GM12878 (cell line): ENCODE measurements around the gene ARPC1B.

ENCODE experiments used
- CTCF ChIP-seq, 3 experiments: IDR thresholded peaks in 2 of 3; conservative IDR thresholded peaks in 1 of 3; 2 replicates each; pipeline ENCODE4 v1.5.1; 2011; ENCODE audit warnings: low read depth in 3 of 3, low read length in 3 of 3, mild to moderate bottlenecking in 3 of 3, control low read depth in 2 of 3, moderate library complexity in 2 of 3, inconsistent platforms in 1 of 3, mixed read lengths in 1 of 3; ENCODE audit not compliant: control insufficient read depth in 2 of 3, insufficient read depth in 1 of 3; ENCODE audit errors: extremely low read depth in 1 of 3
- E4F1 ChIP-seq: fragments of 450-650 bp; IDR thresholded peaks from 2 replicates; pipeline ENCODE4 v1.6.1; 2018; ENCODE audit warnings: borderline replicate concordance, mild to moderate bottlenecking; ENCODE audit not compliant: partially characterized antibody
- EP300 ChIP-seq, 2 experiments: fragments of 150-350 bp in 1 of 2; IDR thresholded peaks; 2 replicates each; pipeline ENCODE4 v1.6.1; 2011 to 2012; ENCODE audit warnings: low read depth in 2 of 2, low read length in 2 of 2, borderline replicate concordance in 1 of 2, improper control_type of control experiment in 1 of 2, inconsistent platforms in 1 of 2; ENCODE audit not compliant: control insufficient read depth in 1 of 2
- EZH2 ChIP-seq: IDR thresholded peaks from 2 replicates; pipeline ENCODE4 v1.6.1; 2012; ENCODE audit warnings: low read depth, mild to moderate bottlenecking, control low read depth, inconsistent platforms, low read length, borderline replicate concordance; ENCODE audit not compliant: control insufficient read depth
- HDAC6 ChIP-seq: fragments of 200-600 bp; sonication (generic); IDR thresholded peaks from one replicate; pipeline ENCODE4 v1.8.0; 2017; ENCODE audit warnings: antibody characterized with exemption; ENCODE audit not compliant: unreplicated experiment
- KDM1A ChIP-seq: fragments of 200-600 bp; sonication (generic); IDR thresholded peaks from 2 replicates; pipeline ENCODE4 v1.6.1; 2016; ENCODE audit warnings: borderline replicate concordance
- MAX ChIP-seq: IDR thresholded peaks from 2 replicates; pipeline ENCODE4 v1.6.1; 2012; ENCODE audit warnings: low read depth, low read length, improper control_type of control experiment
- NFXL1 ChIP-seq: fragments of 450-650 bp; IDR thresholded peaks from 2 replicates; pipeline ENCODE4 v1.6.1; 2017; ENCODE audit warnings: antibody characterized with exemption, mild to moderate bottlenecking, borderline replicate concordance
- POLR2A ChIP-seq: IDR thresholded peaks from 2 replicates; pipeline ENCODE4 v1.6.1; 2011; ENCODE audit warnings: low read depth, mild to moderate bottlenecking, low read length
- RAD21 ChIP-seq: IDR thresholded peaks from 2 replicates; pipeline ENCODE4 v1.6.1; 2011; ENCODE audit warnings: mild to moderate bottlenecking, low read depth, low read length, moderate library complexity; ENCODE audit not compliant: insufficient read depth
- RFX5 ChIP-seq: IDR thresholded peaks from 2 replicates; pipeline ENCODE4 v1.6.1; 2011; ENCODE audit warnings: low read depth, low read length, improper control_type of control experiment
- STAT3 ChIP-seq: IDR thresholded peaks from 2 replicates; pipeline ENCODE4 v1.6.1; 2011; ENCODE audit warnings: low read depth, low read length, improper control_type of control experiment
- ZNF384 ChIP-seq: IDR thresholded peaks from 2 replicates; pipeline ENCODE4 v1.6.1; 2012; ENCODE audit warnings: low read depth, mild to moderate bottlenecking, low read length, improper control_type of control experiment, borderline replicate concordance
- ZNF592 ChIP-seq: fragments of 450-650 bp; IDR thresholded peaks from 2 replicates; pipeline ENCODE4 v1.6.1; 2017; ENCODE audit warnings: mild to moderate bottlenecking, moderate library complexity

- TF ChIP-seq ZNF384, result no peak
- TF ChIP-seq E4F1, result no peak
- no peak for TF ChIP-seq RFX5
- TF ChIP-seq NFXL1, result no peak
- TF ChIP-seq CTCF (IDR thresholded peaks at IDR 0.05 in 2 of 3, conservative IDR thresholded peaks at IDR 0.05 in 1 of 3; ENCODE audit: control insufficient read depth in 2 of 3, extremely low read depth in 1 of 3, insufficient read depth in 1 of 3, low read depth in 3 of 3, low read length in 3 of 3), result no peak
- TF ChIP-seq EZH2, result no peak
- TF ChIP-seq STAT3, result no peak
- TF ChIP-seq RAD21, result no peak
- TF ChIP-seq MAX, result no peak
- TF ChIP-seq ZNF592, result no peak
- no peak for TF ChIP-seq HDAC6
- TF ChIP-seq POLR2A, result no peak
- TF ChIP-seq EP300 (IDR thresholded peaks at IDR 0.05; ENCODE audit: borderline replicate concordance in 1 of 2, control insufficient read depth in 1 of 2, low read depth in 2 of 2, low read length in 2 of 2), result no peak
- TF ChIP-seq KDM1A, result no peak
These were observed 22.3 kb upstream of the ARPC1B start for GRCh38 chr7:99352247-99352646.
